ENCODE measurements around the gene CCDC85C.

DNA sequence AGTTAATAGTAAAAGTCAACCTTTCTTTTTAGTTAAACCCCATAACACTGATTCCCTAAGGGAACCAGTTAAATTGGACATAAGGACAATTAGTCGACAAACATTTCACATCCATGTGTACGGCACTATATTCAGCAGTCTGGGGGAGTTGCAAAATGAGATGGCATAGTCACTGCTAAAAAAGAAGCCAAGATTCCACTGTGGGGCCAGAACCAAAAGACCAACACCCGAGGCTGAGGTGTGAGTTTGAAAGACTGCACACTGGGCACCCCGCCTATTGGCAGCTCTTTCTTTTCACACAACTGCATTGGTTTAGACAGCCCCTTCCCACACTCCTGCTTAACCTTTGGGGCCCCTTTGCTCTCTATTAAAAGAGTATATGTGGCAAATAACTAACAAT is 140.0 kb downstream of the CCDC85C start:
- TF ChIP-seq, protein P1, sequence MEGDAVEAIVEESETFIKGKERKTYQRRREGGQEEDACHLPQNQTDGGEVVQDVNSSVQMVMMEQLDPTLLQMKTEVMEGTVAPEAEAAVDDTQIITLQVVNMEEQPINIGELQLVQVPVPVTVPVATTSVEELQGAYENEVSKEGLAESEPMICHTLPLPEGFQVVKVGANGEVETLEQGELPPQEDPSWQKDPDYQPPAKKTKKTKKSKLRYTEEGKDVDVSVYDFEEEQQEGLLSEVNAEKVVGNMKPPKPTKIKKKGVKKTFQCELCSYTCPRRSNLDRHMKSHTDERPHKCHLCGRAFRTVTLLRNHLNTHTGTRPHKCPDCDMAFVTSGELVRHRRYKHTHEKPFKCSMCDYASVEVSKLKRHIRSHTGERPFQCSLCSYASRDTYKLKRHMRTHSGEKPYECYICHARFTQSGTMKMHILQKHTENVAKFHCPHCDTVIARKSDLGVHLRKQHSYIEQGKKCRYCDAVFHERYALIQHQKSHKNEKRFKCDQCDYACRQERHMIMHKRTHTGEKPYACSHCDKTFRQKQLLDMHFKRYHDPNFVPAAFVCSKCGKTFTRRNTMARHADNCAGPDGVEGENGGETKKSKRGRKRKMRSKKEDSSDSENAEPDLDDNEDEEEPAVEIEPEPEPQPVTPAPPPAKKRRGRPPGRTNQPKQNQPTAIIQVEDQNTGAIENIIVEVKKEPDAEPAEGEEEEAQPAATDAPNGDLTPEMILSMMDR (IDR thresholded peaks at IDR 0.05; ENCODE audit: low read depth, low read length, missing input control) = no peak
- no peak for TF ChIP-seq FOXA2 (IDR thresholded peaks at IDR 0.05)
- no peak for TF ChIP-seq GABPA (IDR thresholded peaks at IDR 0.05 in 1 of 2, conservative IDR thresholded peaks at IDR 0.05 in 1 of 2)
- TF ChIP-seq, protein P2, sequence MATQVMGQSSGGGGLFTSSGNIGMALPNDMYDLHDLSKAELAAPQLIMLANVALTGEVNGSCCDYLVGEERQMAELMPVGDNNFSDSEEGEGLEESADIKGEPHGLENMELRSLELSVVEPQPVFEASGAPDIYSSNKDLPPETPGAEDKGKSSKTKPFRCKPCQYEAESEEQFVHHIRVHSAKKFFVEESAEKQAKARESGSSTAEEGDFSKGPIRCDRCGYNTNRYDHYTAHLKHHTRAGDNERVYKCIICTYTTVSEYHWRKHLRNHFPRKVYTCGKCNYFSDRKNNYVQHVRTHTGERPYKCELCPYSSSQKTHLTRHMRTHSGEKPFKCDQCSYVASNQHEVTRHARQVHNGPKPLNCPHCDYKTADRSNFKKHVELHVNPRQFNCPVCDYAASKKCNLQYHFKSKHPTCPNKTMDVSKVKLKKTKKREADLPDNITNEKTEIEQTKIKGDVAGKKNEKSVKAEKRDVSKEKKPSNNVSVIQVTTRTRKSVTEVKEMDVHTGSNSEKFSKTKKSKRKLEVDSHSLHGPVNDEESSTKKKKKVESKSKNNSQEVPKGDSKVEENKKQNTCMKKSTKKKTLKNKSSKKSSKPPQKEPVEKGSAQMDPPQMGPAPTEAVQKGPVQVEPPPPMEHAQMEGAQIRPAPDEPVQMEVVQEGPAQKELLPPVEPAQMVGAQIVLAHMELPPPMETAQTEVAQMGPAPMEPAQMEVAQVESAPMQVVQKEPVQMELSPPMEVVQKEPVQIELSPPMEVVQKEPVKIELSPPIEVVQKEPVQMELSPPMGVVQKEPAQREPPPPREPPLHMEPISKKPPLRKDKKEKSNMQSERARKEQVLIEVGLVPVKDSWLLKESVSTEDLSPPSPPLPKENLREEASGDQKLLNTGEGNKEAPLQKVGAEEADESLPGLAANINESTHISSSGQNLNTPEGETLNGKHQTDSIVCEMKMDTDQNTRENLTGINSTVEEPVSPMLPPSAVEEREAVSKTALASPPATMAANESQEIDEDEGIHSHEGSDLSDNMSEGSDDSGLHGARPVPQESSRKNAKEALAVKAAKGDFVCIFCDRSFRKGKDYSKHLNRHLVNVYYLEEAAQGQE (IDR thresholded peaks at IDR 0.05) = no peak
- TF ChIP-seq HNF4A (conservative IDR thresholded peaks at IDR 0.05) = no peak
- no peak for TF ChIP-seq JUND (IDR thresholded peaks at IDR 0.05)
- TF ChIP-seq RAD21 (IDR thresholded peaks at IDR 0.05) = no peak
- TF ChIP-seq RXRA (IDR thresholded peaks at IDR 0.05) = no peak
- no peak for TF ChIP-seq SP1 (IDR thresholded peaks at IDR 0.05)

All from liver (tissue), 3 donors.